B cell (primary cell): ENCODE measurements around the gene DLGAP3. TPM values are rescaled to one million over a fixed set of nuclear protein-coding genes. Genes with fewer than 3 reads are reported as not detected.
A peak's percentile ranks its signal among the peaks of the same experiment; 100 is the strongest.

Source experiments
- ATAC-seq: fragments of 200-7000 bp; cut with Tn5 transposase; one replicate; pipeline ENCODE4 v1.10.0; 2021; ENCODE audit warnings: low read depth, mild to moderate bottlenecking, moderate number of reproducible peaks, moderate library complexity
- CTCF ChIA-PET: fragments of 350-600 bp; sonication (Branson Sonifier 250); formaldehyde crosslinking; loops from one replicate; lab custom pipeline; 2021; ENCODE audit warnings: antibody characterized with exemption, inconsistent platforms; lab: Charles Lee
- POLR2A ChIA-PET: fragments of 350-600 bp; sonication (Branson Sonifier 250); formaldehyde crosslinking; loops from one replicate; lab custom pipeline; 2021; ENCODE audit warnings: antibody characterized with exemption; lab: Charles Lee
- DNase-seq: peaks from one replicate; pipeline ENCODE4 v3.0.0; 2013
- H2AFZ ChIP-seq: 2 replicates; pipeline ENCODE4 v1.6.1; 2012; ENCODE audit warnings: mild to moderate bottlenecking, low read depth, low read length; ENCODE audit not compliant: insufficient read depth, poor library complexity, severe bottlenecking
- H3K27ac ChIP-seq, 2 donors: 1 replicate in 1 of 2; 2 replicates in 1 of 2; pipeline ENCODE4 v1.5.1; 2012 to 2013; ENCODE audit warnings: low read length in 2 of 2, mild to moderate bottlenecking in 2 of 2, moderate library complexity in 1 of 2
- H3K27me3 ChIP-seq, 4 experiments: fragments of 200-600 bp in 1 of 4; sonication (generic) in 1 of 4; replicated peaks in 1 of 4; 1 replicate in 2 of 4; 2 replicates in 2 of 4; pipeline versions ENCODE4 v1.6.1 to v1.7.0; 2013 to 2016; ENCODE audit warnings: low read length in 3 of 4, mild to moderate bottlenecking in 2 of 4, mixed read lengths in 1 of 4, moderate library complexity in 1 of 4; ENCODE audit not compliant: insufficient read depth in 4 of 4, control insufficient read depth in 3 of 4; ENCODE audit errors: control extremely low read depth in 1 of 4
- H3K36me3 ChIP-seq, 2 experiments: replicated peaks in 1 of 2; 1 replicate in 1 of 2; 2 replicates in 1 of 2; pipeline versions ENCODE4 v1.6.1 to v1.7.1; 2013; ENCODE audit warnings: low read length in 1 of 2; ENCODE audit not compliant: insufficient read depth in 2 of 2, control insufficient read depth in 1 of 2; ENCODE audit errors: control extremely low read depth in 1 of 2, extremely low read depth in 1 of 2
- H3K4me1 ChIP-seq, 2 donors: fragments of 200-600 bp in 1 of 2; sonication (generic) in 1 of 2; 1 replicate in 1 of 2; 2 replicates in 1 of 2; pipeline versions ENCODE4 v1.5.1 to v1.6.1; 2013 to 2017; ENCODE audit warnings: low read length in 2 of 2; ENCODE audit not compliant: control insufficient read depth in 2 of 2, insufficient read depth in 2 of 2
- H3K4me2 ChIP-seq: replicated peaks from 2 replicates; pipeline ENCODE3; 2012; ENCODE audit warnings: mild to moderate bottlenecking, low read depth, low read length; ENCODE audit not compliant: poor library complexity, severe bottlenecking
- H3K4me3 ChIP-seq, 5 experiments: fragments of 200-600 bp in 1 of 5; sonication (generic) in 1 of 5; 1 replicate in 3 of 5; 2 replicates in 2 of 5; pipeline versions ENCODE4 v1.5.1 to v1.7.0; 2011 to 2016; ENCODE audit warnings: low read length in 4 of 5, mild to moderate bottlenecking in 4 of 5, low read depth in 2 of 5, control low read depth in 1 of 5, moderate library complexity in 1 of 5; ENCODE audit not compliant: insufficient read depth in 1 of 5; ENCODE audit errors: control extremely low read depth in 1 of 5, extremely low read depth in 1 of 5
- H3K79me2 ChIP-seq: fragments of 200-600 bp; sonication (generic); one replicate; pipeline ENCODE4 v1.6.0; 2016; ENCODE audit warnings: low read length; ENCODE audit not compliant: control insufficient read depth, insufficient read depth
- H3K9ac ChIP-seq: fragments of 200-600 bp; sonication (generic); 2 replicates; pipeline ENCODE4 v1.6.1; 2017; ENCODE audit warnings: mild to moderate bottlenecking, low read length, moderate library complexity
- H3K9me3 ChIP-seq, 3 donors: one replicate each; pipeline versions ENCODE4 v1.6.1 to v1.7.1; 2013; ENCODE audit warnings: low read length in 2 of 3; ENCODE audit not compliant: control insufficient read depth in 2 of 3, insufficient read depth in 1 of 3; ENCODE audit errors: control extremely low read depth in 1 of 3
- H4K20me1 ChIP-seq: 2 replicates; pipeline ENCODE4 v1.6.0; 2012; ENCODE audit warnings: mild to moderate bottlenecking, low read length; ENCODE audit not compliant: insufficient read depth, control insufficient read depth, poor library complexity, severe bottlenecking
- H3K27ac Mint-ChIP-seq: one replicate; pipeline ENCODE4 v1.8.0; 2021; ENCODE audit warnings: mixed read lengths
- H3K27me3 Mint-ChIP-seq: one replicate; pipeline ENCODE4 v1.8.0; 2021; ENCODE audit warnings: mixed read lengths
- H3K4me1 Mint-ChIP-seq: one replicate; pipeline ENCODE4 v1.8.0; 2021; ENCODE audit warnings: mixed read lengths
- H3K4me3 Mint-ChIP-seq: one replicate; pipeline ENCODE4 v1.8.0; 2021; ENCODE audit warnings: mixed read lengths
- H3K9me3 Mint-ChIP-seq: one replicate; pipeline ENCODE4 v1.8.0; 2022; ENCODE audit warnings: mixed read lengths; ENCODE audit not compliant: insufficient read depth
- CTCF ChIP-seq: fragments of 200-600 bp; IDR thresholded peaks from one replicate; pipeline ENCODE4 v1.8.0; 2022; ENCODE audit warnings: antibody characterized with exemption, mild to moderate bottlenecking
- EZH2 ChIP-seq: IDR thresholded peaks from 2 replicates; pipeline ENCODE4 v1.6.1; 2012; ENCODE audit warnings: borderline replicate concordance, low read depth, mild to moderate bottlenecking, moderate library complexity, low read length; ENCODE audit not compliant: insufficient read depth, poor library complexity, severe bottlenecking
- WGBS: methylation state at CpG from one replicate; pipeline ENCODE4 v1.1.5; 2013; ENCODE audit warnings: missing lambda C conversion rate; ENCODE audit not compliant: insufficient coverage; 5-methylcytosine and 5-hydroxymethylcytosine counted together
- intact Hi-C: fragments of 100-400 bp; cut with micrococcal nuclease; formaldehyde crosslinking; loops from one replicate; pipeline ENCODE4 v1.10.0; 2022
- polyA plus RNA-seq: library from polyadenylated mRNA; depleted of rRNA; stranded (reverse); fragments of >200 nt; gene quantifications from 2 replicates; pipeline ENCODE4 v1.2.3, GENCODE V29; 2012
- total RNA-seq, 2 donors: library from RNA; stranded (reverse); fragments of 120-200 nt in 1 of 2; gene quantifications; 1 replicate in 1 of 2; 2 replicates in 1 of 2; pipeline versions ENCODE4 v1.2.3 to v1.2.4, GENCODE V29; 2013 to 2022

DLGAP3 gene
- total and polyA plus RNA-seq, 2 donors (not counting 1 experiment from before 2014, with no cell fraction given), result 2.3 to 2.4 TPM

- no peak for TF ChIP-seq EZH2
- no peak for TF ChIP-seq CTCF
- Histone ChIP-seq H3K27ac (no peak overlapping the region), H3K4me2 (no peak overlapping the region), H3K79me2 (no peaks in the 10 kb centered on the region), H3K27me3 (no peaks in the 10 kb centered on the region), H2AFZ (no peak overlapping the region), H3K9ac (no peak overlapping the region), H3K4me3 (no peak overlapping the region), H3K9me3 (no peaks in the 10 kb centered on the region), H4K20me1 (no peaks in the 10 kb centered on the region), H3K36me3 (no peaks in the 10 kb centered on the region), H3K4me1 (peaks cover 9 to 17% of the 10 kb centered on the region in 2 donors)
- no peak for DNase-seq
- 88% methylated on average over 1 of the region's 4 CpGs for WGBS
- Mint-ChIP-seq H3K27ac (no peak overlapping the region), H3K27me3 (peaks cover 14% of the 10 kb centered on the region), H3K4me1 (peaks cover 24% of the 10 kb centered on the region), H3K9me3 (no peaks in the 10 kb centered on the region), H3K4me3 (no peak overlapping the region)
- CTCF ChIA-PET, result interaction anchor here (1.4 to 1.7 kb wide), 2 partner anchors 10 to 15 kb away, joined by 3 to 5 read pairs; partner anchors contain the start of gene SMIM12
- intact Hi-C loops, result loop anchor here (5.0 kb wide), 1 partner anchor 323 kb away; the partner anchor contains the start of gene SFPQ
- ATAC-seq, result no peak
- POLR2A ChIA-PET, result no interaction called here
Measured at GRCh38 chr1:34869760-34870159, 59.7 kb downstream of the DLGAP3 start.

- intact Hi-C loops, result loop anchor here (5.0 kb wide), 1 partner anchor 324 kb away; the partner anchor contains the start of gene SFPQ
- peak overlapping the region; percentile 62 for H3K4me3 Mint-ChIP-seq
- TF ChIP-seq CTCF, result no peak
- TF ChIP-seq EZH2, result no peak
- H3K4me2 ChIP-seq, result no peak overlapping the region
- no peaks in the 10 kb centered on the region for H3K27me3 ChIP-seq
- ChIA-PET POLR2A (interaction anchor here (0.6 kb wide), 1 partner anchor 1400 kb away, joined by 3 read pairs; no protein-coding TSS in a partner anchor), CTCF (interaction anchor here (1.4 to 2.5 kb wide), 2 partner anchors 14 to 82 kb away, joined by 3 to 7 read pairs; no protein-coding TSS in a partner anchor)
- H3K9me3 Mint-ChIP-seq, result no peaks in the 10 kb centered on the region
- no peak for ATAC-seq
- no peak overlapping the region for H3K27ac ChIP-seq
- H3K4me1 Mint-ChIP-seq, result peaks cover 32% of the 10 kb centered on the region
- no peaks in the 10 kb centered on the region for H3K79me2 ChIP-seq
- no peak for DNase-seq
- H3K27ac Mint-ChIP-seq, result peak overlapping the region; percentile 33
- H3K9ac ChIP-seq, result no peak overlapping the region
- H3K4me1 ChIP-seq, result peaks cover 9 to 17% of the 10 kb centered on the region in 2 donors
- H4K20me1 ChIP-seq, result no peaks in the 10 kb centered on the region
- no peak overlapping the region for H2AFZ ChIP-seq
- H3K4me3 ChIP-seq, result no peak overlapping the region
- H3K9me3 ChIP-seq, result no peaks in the 10 kb centered on the region
- WGBS, result 98% methylated on average over 42 of the region's 44 CpGs
- H3K36me3 ChIP-seq, result no peaks in the 10 kb centered on the region
- peaks cover 7% of the 10 kb centered on the region for H3K27me3 Mint-ChIP-seq
Measured at GRCh38 chr1:34868230-34869049, 61.0 kb downstream of the DLGAP3 start.
